ENCODE data around the gene NECTIN2. TPM values are rescaled to one million over a fixed set of nuclear protein-coding genes. Genes with fewer than 3 reads are reported as not detected.

Gene NECTIN2
- total RNA-seq, 1 experiment from 2014 or later: 61.0 TPM

DNA sequence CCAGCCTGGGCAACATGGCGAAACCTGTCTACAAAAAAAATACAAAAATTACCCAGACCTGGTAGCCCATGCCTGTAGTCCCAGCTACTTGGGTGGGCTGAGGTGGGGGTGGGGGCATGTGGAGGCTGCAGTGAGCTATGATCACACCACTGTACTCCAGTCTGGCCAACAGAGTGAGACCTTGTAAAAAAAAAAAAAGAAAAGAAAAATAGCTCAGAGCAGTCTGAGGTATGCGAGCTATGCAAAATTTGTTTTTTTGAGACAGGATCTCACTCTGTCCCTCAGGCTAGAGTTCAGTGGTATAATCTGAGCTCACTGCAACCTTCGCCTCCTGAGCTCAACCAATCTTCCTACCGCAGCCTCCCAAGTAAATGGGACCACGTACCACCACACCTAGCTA lies 37.8 kb downstream of the NECTIN2 start:
- H3K27me3 ChIP-seq (ENCODE audit: low read length): no peaks in the 10 kb centered on the region
- H3K36me3 ChIP-seq (ENCODE audit: low read depth, low read length): no peaks in the 10 kb centered on the region; the same call in 1 of the 2 replicates
- no peak for ATAC-seq
- no TSS peak for BruUV-seq (replicated peaks)
- no peaks in the 10 kb centered on the region for H3F3A ChIP-seq (ENCODE audit: low read length, unreplicated experiment)
- H3K9ac ChIP-seq (ENCODE audit: low read length): no peak overlapping the region
- intact Hi-C loops (cut with micrococcal nuclease): no loop called here
- H3K4me1 ChIP-seq (ENCODE audit: insufficient read depth, low read length): no peaks in the 10 kb centered on the region
- TF ChIP-seq EZH2 (IDR thresholded peaks at IDR 0.05; ENCODE audit: low read length, unreplicated experiment): no peak
- TF ChIP-seq, protein P1, sequence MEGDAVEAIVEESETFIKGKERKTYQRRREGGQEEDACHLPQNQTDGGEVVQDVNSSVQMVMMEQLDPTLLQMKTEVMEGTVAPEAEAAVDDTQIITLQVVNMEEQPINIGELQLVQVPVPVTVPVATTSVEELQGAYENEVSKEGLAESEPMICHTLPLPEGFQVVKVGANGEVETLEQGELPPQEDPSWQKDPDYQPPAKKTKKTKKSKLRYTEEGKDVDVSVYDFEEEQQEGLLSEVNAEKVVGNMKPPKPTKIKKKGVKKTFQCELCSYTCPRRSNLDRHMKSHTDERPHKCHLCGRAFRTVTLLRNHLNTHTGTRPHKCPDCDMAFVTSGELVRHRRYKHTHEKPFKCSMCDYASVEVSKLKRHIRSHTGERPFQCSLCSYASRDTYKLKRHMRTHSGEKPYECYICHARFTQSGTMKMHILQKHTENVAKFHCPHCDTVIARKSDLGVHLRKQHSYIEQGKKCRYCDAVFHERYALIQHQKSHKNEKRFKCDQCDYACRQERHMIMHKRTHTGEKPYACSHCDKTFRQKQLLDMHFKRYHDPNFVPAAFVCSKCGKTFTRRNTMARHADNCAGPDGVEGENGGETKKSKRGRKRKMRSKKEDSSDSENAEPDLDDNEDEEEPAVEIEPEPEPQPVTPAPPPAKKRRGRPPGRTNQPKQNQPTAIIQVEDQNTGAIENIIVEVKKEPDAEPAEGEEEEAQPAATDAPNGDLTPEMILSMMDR (conservative IDR thresholded peaks at IDR 0.05; ENCODE audit: low read depth, low read length): no peak
- TF ChIP-seq EZH2phosphoT487 (IDR thresholded peaks at IDR 0.05; ENCODE audit: borderline replicate concordance, low read length): no peak
- no peaks in the 10 kb centered on the region for H4K20me1 ChIP-seq (ENCODE audit: low read length)
- no peak overlapping the region for H3K4me2 ChIP-seq (ENCODE audit: low read length)
- ChIA-PET CTCF (no interaction called here), POLR2A (ENCODE audit: unreplicated experiment) (no interaction called here)
- no peaks in the 10 kb centered on the region for H3K79me2 ChIP-seq (ENCODE audit: low read length)
- DNase-seq: no peak
- H3K27ac ChIP-seq (ENCODE audit: low read length): no peak overlapping the region
- H3K4me3 ChIP-seq (ENCODE audit: low read length): no peak overlapping the region
- no peaks in the 10 kb centered on the region for H3K9me2 ChIP-seq (replicated peaks; ENCODE audit: low read length)
- no peaks in the 10 kb centered on the region for H3K9me3 ChIP-seq (ENCODE audit: low read length)
- no peak overlapping the region for H2AFZ ChIP-seq (ENCODE audit: low read length)

DNA sequence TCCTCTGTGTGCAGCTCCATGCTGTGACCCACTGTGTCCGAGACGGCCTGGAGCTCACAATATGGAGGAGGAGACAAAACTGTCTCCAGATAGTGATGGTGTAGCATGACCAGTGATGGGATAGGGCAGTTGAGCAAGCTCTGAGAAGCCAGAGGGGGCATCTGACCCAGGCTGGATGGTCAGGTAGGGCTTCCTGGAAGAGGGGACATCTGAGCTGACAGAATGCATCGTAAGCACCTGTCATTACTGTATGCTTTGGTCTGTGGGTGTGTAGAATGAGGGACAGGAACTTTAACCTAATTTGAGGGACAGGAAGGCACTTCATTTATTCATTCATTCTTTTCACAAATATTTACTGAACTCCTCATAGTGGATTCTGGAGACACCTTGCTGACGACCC lies 38.5 kb downstream of the NECTIN2 start:
- no peak overlapping the region for H3K27ac ChIP-seq (ENCODE audit: low read length)
- H3K79me2 ChIP-seq (ENCODE audit: low read length): no peaks in the 10 kb centered on the region
- H3K4me2 ChIP-seq (ENCODE audit: low read length): no peak overlapping the region
- TF ChIP-seq EZH2phosphoT487 (IDR thresholded peaks at IDR 0.05; ENCODE audit: borderline replicate concordance, low read length) (no peak), EZH2 (IDR thresholded peaks at IDR 0.05; ENCODE audit: low read length, unreplicated experiment) (no peak)
- TF ChIP-seq, protein P1 (conservative IDR thresholded peaks at IDR 0.05; ENCODE audit: low read depth, low read length): no peak
- no peaks in the 10 kb centered on the region for H3K9me3 ChIP-seq (ENCODE audit: low read length)
- peaks cover under 1% of the 10 kb centered on the region; the same call in 1 of the 2 replicates for H3K4me1 ChIP-seq (ENCODE audit: insufficient read depth, low read length)
- no TSS peak for BruUV-seq (replicated peaks)
- H4K20me1 ChIP-seq (ENCODE audit: low read length): no peaks in the 10 kb centered on the region
- intact Hi-C loops (cut with micrococcal nuclease): no loop called here
- POLR2A ChIA-PET (ENCODE audit: unreplicated experiment): no interaction called here
- no peaks in the 10 kb centered on the region for H3K9me2 ChIP-seq (replicated peaks; ENCODE audit: low read length)
- no peaks in the 10 kb centered on the region; the same call in 1 of the 2 replicates for H3K36me3 ChIP-seq (ENCODE audit: low read depth, low read length)
- no peaks in the 10 kb centered on the region for H3K27me3 ChIP-seq (ENCODE audit: low read length)
- no peak for DNase-seq
- no peak overlapping the region for H3K4me3 ChIP-seq (ENCODE audit: low read length)
- ATAC-seq: no peak
- no peaks in the 10 kb centered on the region for H3F3A ChIP-seq (ENCODE audit: low read length, unreplicated experiment)
- H3K9ac ChIP-seq (ENCODE audit: low read length): no peak overlapping the region
- H2AFZ ChIP-seq (ENCODE audit: low read length): no peak overlapping the region
- CTCF ChIA-PET: no interaction called here

DNA sequence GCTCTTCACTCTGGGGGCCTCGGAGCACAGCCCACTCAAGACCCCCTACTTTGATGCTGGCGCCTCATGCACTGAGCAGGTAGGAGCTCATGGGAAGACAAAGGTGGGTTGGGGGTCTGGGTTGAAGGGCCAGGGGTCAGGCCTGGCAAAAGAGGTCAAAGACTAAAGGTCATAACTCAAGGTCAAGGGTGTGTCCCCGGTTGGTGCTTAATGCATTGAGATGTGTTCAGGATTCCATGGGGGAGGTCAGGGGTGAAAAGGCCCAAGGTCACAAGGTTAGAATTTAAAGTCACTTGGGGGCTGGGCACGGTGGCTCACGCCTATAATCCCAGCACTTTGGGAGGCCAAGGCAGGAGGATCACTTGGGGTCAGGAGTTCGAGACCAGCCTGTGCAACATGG lies 40.0 kb downstream of the NECTIN2 start:
- no peaks in the 10 kb centered on the region for H4K20me1 ChIP-seq (ENCODE audit: low read length)
- H3K9me3 ChIP-seq (ENCODE audit: low read length): no peaks in the 10 kb centered on the region
- H3K4me2 ChIP-seq (ENCODE audit: low read length): no peak overlapping the region
- no peaks in the 10 kb centered on the region for H3F3A ChIP-seq (ENCODE audit: low read length, unreplicated experiment)
- ATAC-seq (no peak), DNase-seq (no peak)
- ChIA-PET POLR2A (ENCODE audit: unreplicated experiment) (no interaction called here), CTCF (no interaction called here)
- intact Hi-C loops (cut with micrococcal nuclease): no loop called here
- peaks cover 6% of the 10 kb centered on the region for H3K4me1 ChIP-seq (ENCODE audit: insufficient read depth, low read length)
- no peaks in the 10 kb centered on the region; the same call in 1 of the 2 replicates for H3K36me3 ChIP-seq (ENCODE audit: low read depth, low read length)
- TF ChIP-seq EZH2phosphoT487 (IDR thresholded peaks at IDR 0.05; ENCODE audit: borderline replicate concordance, low read length) (no peak), EZH2 (IDR thresholded peaks at IDR 0.05; ENCODE audit: low read length, unreplicated experiment) (no peak)
- TF ChIP-seq, protein P1 (conservative IDR thresholded peaks at IDR 0.05; ENCODE audit: low read depth, low read length): no peak
- no peak overlapping the region for H3K4me3 ChIP-seq (ENCODE audit: low read length)
- H2AFZ ChIP-seq (ENCODE audit: low read length): no peak overlapping the region
- no peaks in the 10 kb centered on the region for H3K27me3 ChIP-seq (ENCODE audit: low read length)
- H3K9ac ChIP-seq (ENCODE audit: low read length): no peak overlapping the region
- H3K9me2 ChIP-seq (replicated peaks; ENCODE audit: low read length): no peaks in the 10 kb centered on the region
- H3K79me2 ChIP-seq (ENCODE audit: low read length): peaks cover under 1% of the 10 kb centered on the region; the same call in 1 of the 2 replicates
- no peak overlapping the region for H3K27ac ChIP-seq (ENCODE audit: low read length)
- no TSS peak for BruUV-seq (replicated peaks)

All from PC-3 (cell line).